ENCODE measurements around the gene PLPP3. TPM values are rescaled to one million over a fixed set of nuclear protein-coding genes. Genes with fewer than 3 reads are reported as not detected.

PLPP3 gene
- total and polyA plus RNA-seq, 2 donors (not counting 1 experiment from before 2014, with no cell fraction given) = 343 to 465 TPM

DNA sequence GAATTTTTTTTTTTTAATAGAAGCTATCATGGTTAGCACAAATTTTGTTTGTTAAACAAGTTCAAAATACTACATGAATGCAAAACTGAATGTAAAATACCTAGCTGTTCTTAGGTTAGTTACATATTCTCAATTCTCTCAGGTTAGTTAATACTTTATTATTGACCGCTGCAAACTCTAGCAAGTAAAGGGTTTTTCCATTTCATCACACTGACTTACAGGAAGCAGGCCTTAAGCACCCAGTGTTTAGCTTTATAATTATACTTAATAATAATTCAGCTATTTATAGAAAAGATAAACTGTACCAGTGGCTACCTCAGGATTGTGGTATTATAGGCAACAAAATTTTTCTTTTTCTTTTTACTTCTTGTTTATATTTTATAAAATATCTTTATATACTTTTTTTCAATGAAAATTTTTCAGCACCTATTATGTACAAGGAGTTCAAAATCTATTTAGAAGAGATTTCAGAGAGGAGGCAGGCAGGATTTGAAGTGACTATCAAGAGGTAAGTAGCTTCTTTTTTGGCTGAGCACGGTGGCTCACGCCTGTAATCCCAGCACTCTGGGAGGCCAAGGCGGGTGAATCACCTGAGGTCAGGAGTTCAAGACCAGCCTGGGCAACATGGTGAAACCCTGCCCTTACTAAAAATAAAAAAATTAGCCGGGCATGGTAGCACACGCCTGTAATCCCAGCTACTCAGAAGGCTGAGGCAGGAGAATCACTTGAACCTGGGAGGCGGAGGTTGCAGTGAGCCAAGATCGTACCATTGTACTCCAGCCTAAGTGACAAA lies 17.9 kb downstream of the PLPP3 start:
- Histone ChIP-seq H3K4me3 (replicated peaks in 1 of 4; ENCODE audit: control extremely low read depth in 1 of 4, insufficient read depth in 1 of 4, low read depth in 3 of 4, low read length in 4 of 4) (no peak overlapping the region), H3K9me3 (ENCODE audit: control insufficient read depth, insufficient read depth, low read depth, low read length) (no peaks in the 10 kb centered on the region), H3K27me3 (ENCODE audit: control insufficient read depth, insufficient read depth, low read length) (no peaks in the 10 kb centered on the region), H2AFZ (ENCODE audit: low read length) (no peak overlapping the region), H3K4me2 (ENCODE audit: extremely low read depth, insufficient read depth, low read length) (no peak overlapping the region), H3K79me2 (ENCODE audit: control insufficient read depth, insufficient read depth, low read length) (peaks cover 92% of the 10 kb centered on the region), H3K9ac (ENCODE audit: insufficient read depth, low read length) (no peak overlapping the region), H3K36me3 (ENCODE audit: control insufficient read depth, insufficient read depth, low read length) (no peaks in the 10 kb centered on the region), H3K27ac (ENCODE audit: insufficient read depth, low read length) (no peak overlapping the region), H4K20me1 (ENCODE audit: control insufficient read depth, extremely low read depth, insufficient read depth, low read length) (peaks cover 8% of the 10 kb centered on the region), H3K4me1 (ENCODE audit: control insufficient read depth, extremely low read depth, insufficient read depth, low read length) (peaks cover 5% of the 10 kb centered on the region)
- no peak for DNase-seq (ENCODE audit: low read depth in 2 of 2)
- no peak for TF ChIP-seq EZH2 (IDR thresholded peaks at IDR 0.05; ENCODE audit: low read length, missing control alignments)
- TF ChIP-seq, protein P1, sequence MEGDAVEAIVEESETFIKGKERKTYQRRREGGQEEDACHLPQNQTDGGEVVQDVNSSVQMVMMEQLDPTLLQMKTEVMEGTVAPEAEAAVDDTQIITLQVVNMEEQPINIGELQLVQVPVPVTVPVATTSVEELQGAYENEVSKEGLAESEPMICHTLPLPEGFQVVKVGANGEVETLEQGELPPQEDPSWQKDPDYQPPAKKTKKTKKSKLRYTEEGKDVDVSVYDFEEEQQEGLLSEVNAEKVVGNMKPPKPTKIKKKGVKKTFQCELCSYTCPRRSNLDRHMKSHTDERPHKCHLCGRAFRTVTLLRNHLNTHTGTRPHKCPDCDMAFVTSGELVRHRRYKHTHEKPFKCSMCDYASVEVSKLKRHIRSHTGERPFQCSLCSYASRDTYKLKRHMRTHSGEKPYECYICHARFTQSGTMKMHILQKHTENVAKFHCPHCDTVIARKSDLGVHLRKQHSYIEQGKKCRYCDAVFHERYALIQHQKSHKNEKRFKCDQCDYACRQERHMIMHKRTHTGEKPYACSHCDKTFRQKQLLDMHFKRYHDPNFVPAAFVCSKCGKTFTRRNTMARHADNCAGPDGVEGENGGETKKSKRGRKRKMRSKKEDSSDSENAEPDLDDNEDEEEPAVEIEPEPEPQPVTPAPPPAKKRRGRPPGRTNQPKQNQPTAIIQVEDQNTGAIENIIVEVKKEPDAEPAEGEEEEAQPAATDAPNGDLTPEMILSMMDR (conservative IDR thresholded peaks at IDR 0.05 in 1 of 2, IDR thresholded peaks at IDR 0.05 in 1 of 2; ENCODE audit: low read depth in 1 of 2, low read length in 2 of 2) = no peak

DNA sequence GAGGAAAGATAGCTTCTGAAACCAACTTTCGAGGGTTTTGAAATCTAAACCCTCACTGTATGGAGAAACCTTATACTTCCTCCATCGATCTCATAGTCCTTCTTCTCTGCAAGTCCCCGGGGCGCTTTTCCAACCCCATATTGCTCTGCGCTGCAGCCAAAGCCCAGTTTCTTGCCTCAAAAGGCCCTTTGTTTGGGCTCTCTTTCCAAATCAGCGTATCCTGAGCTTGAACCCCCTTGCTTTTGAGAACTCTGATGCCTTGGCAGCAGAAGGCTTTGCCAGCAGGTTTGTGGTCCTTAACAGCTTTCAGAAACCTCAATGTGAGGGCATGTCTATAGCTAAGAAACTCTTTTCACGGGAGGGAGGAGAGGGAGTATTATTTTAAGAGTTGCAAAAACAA lies 21.6 kb downstream of the PLPP3 start:
- peaks cover 13% of the 10 kb centered on the region for H4K20me1 ChIP-seq (ENCODE audit: control insufficient read depth, extremely low read depth, insufficient read depth, low read length)
- H3K9me3 ChIP-seq (ENCODE audit: control insufficient read depth, insufficient read depth, low read depth, low read length) = no peaks in the 10 kb centered on the region
- no peak overlapping the region for H2AFZ ChIP-seq (ENCODE audit: low read length)
- H3K27ac ChIP-seq (ENCODE audit: insufficient read depth, low read length) = no peak overlapping the region
- peaks cover 91% of the 10 kb centered on the region for H3K79me2 ChIP-seq (ENCODE audit: control insufficient read depth, insufficient read depth, low read length)
- no peaks in the 10 kb centered on the region for H3K27me3 ChIP-seq (ENCODE audit: control insufficient read depth, insufficient read depth, low read length)
- no peak overlapping the region for H3K4me3 ChIP-seq (replicated peaks in 1 of 4; ENCODE audit: control extremely low read depth in 1 of 4, insufficient read depth in 1 of 4, low read depth in 3 of 4, low read length in 4 of 4)
- no peaks in the 10 kb centered on the region for H3K36me3 ChIP-seq (ENCODE audit: control insufficient read depth, insufficient read depth, low read length)
- TF ChIP-seq, protein P1 (conservative IDR thresholded peaks at IDR 0.05 in 1 of 2, IDR thresholded peaks at IDR 0.05 in 1 of 2; ENCODE audit: low read depth in 1 of 2, low read length in 2 of 2) = no peak
- TF ChIP-seq EZH2 (IDR thresholded peaks at IDR 0.05; ENCODE audit: low read length, missing control alignments) = no peak
- no peak overlapping the region for H3K4me2 ChIP-seq (ENCODE audit: extremely low read depth, insufficient read depth, low read length)
- no peak overlapping the region for H3K9ac ChIP-seq (ENCODE audit: insufficient read depth, low read length)
- no peak for DNase-seq (ENCODE audit: low read depth in 2 of 2)
- H3K4me1 ChIP-seq (ENCODE audit: control insufficient read depth, extremely low read depth, insufficient read depth, low read length) = no peaks in the 10 kb centered on the region

DNA sequence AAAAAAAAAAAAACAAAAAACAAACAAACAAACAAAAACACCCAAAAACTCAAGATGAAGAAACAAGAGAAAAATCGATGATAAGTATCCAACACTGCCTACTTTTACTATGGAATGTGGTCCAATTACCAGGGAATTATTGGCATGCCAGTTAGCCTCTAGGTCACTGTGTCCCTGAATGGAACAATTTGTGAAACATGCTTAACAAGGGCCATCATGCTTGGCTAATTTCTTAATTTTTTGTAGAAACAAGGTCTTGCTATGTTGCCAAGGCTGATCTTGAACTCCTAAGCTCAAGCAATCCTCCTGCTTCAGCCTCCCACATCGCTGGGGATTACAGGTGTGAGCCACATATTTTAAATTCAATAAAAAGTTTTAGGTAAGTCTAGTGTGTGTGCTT lies 23.9 kb downstream of the PLPP3 start:
- Histone ChIP-seq H3K36me3 (ENCODE audit: control insufficient read depth, insufficient read depth, low read length) (no peaks in the 10 kb centered on the region), H4K20me1 (ENCODE audit: control insufficient read depth, extremely low read depth, insufficient read depth, low read length) (peaks cover 11% of the 10 kb centered on the region), H2AFZ (ENCODE audit: low read length) (no peak overlapping the region), H3K9ac (ENCODE audit: insufficient read depth, low read length) (no peak overlapping the region), H3K9me3 (ENCODE audit: control insufficient read depth, insufficient read depth, low read depth, low read length) (no peaks in the 10 kb centered on the region), H3K27me3 (ENCODE audit: control insufficient read depth, insufficient read depth, low read length) (no peaks in the 10 kb centered on the region), H3K27ac (ENCODE audit: insufficient read depth, low read length) (no peak overlapping the region), H3K4me2 (ENCODE audit: extremely low read depth, insufficient read depth, low read length) (no peak overlapping the region), H3K4me3 (replicated peaks in 1 of 4; ENCODE audit: control extremely low read depth in 1 of 4, insufficient read depth in 1 of 4, low read depth in 3 of 4, low read length in 4 of 4) (no peak overlapping the region), H3K79me2 (ENCODE audit: control insufficient read depth, insufficient read depth, low read length) (peaks cover 93% of the 10 kb centered on the region), H3K4me1 (ENCODE audit: control insufficient read depth, extremely low read depth, insufficient read depth, low read length) (no peaks in the 10 kb centered on the region)
- no peak for DNase-seq (ENCODE audit: low read depth in 2 of 2)
- TF ChIP-seq, protein P1 (conservative IDR thresholded peaks at IDR 0.05 in 1 of 2, IDR thresholded peaks at IDR 0.05 in 1 of 2; ENCODE audit: low read depth in 1 of 2, low read length in 2 of 2) = no peak
- no peak for TF ChIP-seq EZH2 (IDR thresholded peaks at IDR 0.05; ENCODE audit: low read length, missing control alignments)

Measured in fibroblast of lung (primary cell).